ENCODE results near the gene NUP93.

- TF ChIP-seq POLR2AphosphoS5 (IDR thresholded peaks at IDR 0.05; ENCODE audit: low read depth): no peak
- no peak for TF ChIP-seq REST (IDR thresholded peaks at IDR 0.05; ENCODE audit: unreplicated experiment)
- no peak for TF ChIP-seq CTCF (conservative IDR thresholded peaks at IDR 0.05; ENCODE audit: low read depth in 2 of 2)
- TF ChIP-seq EZH2 (IDR thresholded peaks at IDR 0.05; ENCODE audit: low read depth, unreplicated experiment): no peak
- no peak for TF ChIP-seq NANOG (IDR thresholded peaks at IDR 0.05; ENCODE audit: borderline replicate concordance)
- TF ChIP-seq EZH2phosphoT487 (IDR thresholded peaks at IDR 0.05; ENCODE audit: unreplicated experiment): no peak
- TF ChIP-seq ZNF114 (CRISPR knock-in tag; IDR thresholded peaks at IDR 0.05): no peak
- no peak for TF ChIP-seq CREB1 (CRISPR knock-in tag; IDR thresholded peaks at IDR 0.05; ENCODE audit: low read depth)
Measured at GRCh38 chr16:56880176-56880575, 150.2 kb downstream of the NUP93 start.

Measured in GM23338 (cell line).